ENCODE measurements around the gene RRM2.

The RRM2 gene

GRCh38 chr2:10159086-10159485 is 36.5 kb downstream of the RRM2 start:
- H3K9me3 ChIP-seq (ENCODE audit: control insufficient read depth, low read length): no peaks in the 10 kb centered on the region
- H3K27me3 ChIP-seq (ENCODE audit: control insufficient read depth, insufficient read depth, low read length): no peaks in the 10 kb centered on the region
- no peaks in the 10 kb centered on the region for H3K79me2 ChIP-seq
- no peak overlapping the region for H3K9ac ChIP-seq
- TF ChIP-seq CTCF (IDR thresholded peaks at IDR 0.05): no peak
- H3K36me3 ChIP-seq (ENCODE audit: control insufficient read depth, insufficient read depth, low read length): no peaks in the 10 kb centered on the region
- no peak overlapping the region for H3K4me2 ChIP-seq (ENCODE audit: low read length)
- no peaks in the 10 kb centered on the region for H3K4me1 ChIP-seq
- no peak overlapping the region for H3K4me3 ChIP-seq (ENCODE audit: low read depth, low read length)
- H2AFZ ChIP-seq: no peak overlapping the region
- no peak overlapping the region for H3K27ac ChIP-seq

- H3K4me3 ChIP-seq (ENCODE audit: low read depth, low read length): no peak overlapping the region
- no peak overlapping the region for H3K27ac ChIP-seq
- no peaks in the 10 kb centered on the region for H3K4me1 ChIP-seq
- H3K9me3 ChIP-seq (ENCODE audit: control insufficient read depth, low read length): no peaks in the 10 kb centered on the region
- H2AFZ ChIP-seq: no peak overlapping the region
- no peaks in the 10 kb centered on the region for H3K36me3 ChIP-seq (ENCODE audit: control insufficient read depth, insufficient read depth, low read length)
- TF ChIP-seq CTCF (IDR thresholded peaks at IDR 0.05): no peak
- no peaks in the 10 kb centered on the region for H3K27me3 ChIP-seq (ENCODE audit: control insufficient read depth, insufficient read depth, low read length)
- H3K4me2 ChIP-seq (ENCODE audit: low read length): no peak overlapping the region
- no peak overlapping the region for H3K9ac ChIP-seq
- no peaks in the 10 kb centered on the region for H3K79me2 ChIP-seq
Measured at GRCh38 chr2:10159581-10160131, 37.1 kb downstream of the RRM2 start.

DNA sequence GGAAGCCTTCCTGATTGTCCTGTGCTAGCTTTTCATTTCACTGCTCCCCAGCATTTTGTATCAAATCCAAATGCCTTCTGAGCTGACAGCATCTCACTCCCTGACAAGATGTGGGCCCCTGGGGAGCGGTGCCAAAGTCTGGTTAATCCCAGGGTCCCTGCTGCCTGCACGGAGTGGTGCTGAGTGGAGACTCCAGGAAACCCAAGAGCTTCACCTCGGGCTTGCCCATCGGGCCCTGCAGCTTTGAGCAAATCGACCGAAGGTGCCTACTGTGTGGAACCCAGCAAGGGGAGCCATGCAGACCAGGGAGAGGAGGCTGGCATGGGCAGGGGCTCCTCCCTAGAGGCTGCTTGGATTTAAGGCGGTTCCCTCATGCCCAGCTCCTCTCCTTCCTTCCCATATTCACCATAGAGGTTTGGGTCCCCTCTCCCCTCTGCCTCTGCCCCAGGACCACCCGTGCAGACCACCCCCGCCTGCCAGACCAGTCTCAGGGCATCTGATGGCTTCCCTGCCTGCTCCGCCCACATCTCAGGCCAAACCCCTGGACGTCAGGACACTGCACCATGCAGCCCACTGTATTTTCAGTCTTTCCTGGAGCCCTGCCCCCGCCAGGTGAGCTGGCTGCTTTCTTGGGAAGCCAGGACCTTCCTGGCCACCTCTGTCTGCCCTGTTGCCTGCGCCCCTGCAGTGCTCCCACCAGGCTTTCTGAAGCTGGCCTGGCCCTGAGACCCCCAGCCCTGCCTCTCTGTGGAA is 37.8 kb downstream of the RRM2 start:
- Histone ChIP-seq H3K36me3 (ENCODE audit: control insufficient read depth, insufficient read depth, low read length) (no peaks in the 10 kb centered on the region), H3K79me2 (no peaks in the 10 kb centered on the region), H3K4me2 (ENCODE audit: low read length) (no peak overlapping the region), H2AFZ (no peak overlapping the region), H3K27me3 (ENCODE audit: control insufficient read depth, insufficient read depth, low read length) (no peaks in the 10 kb centered on the region), H3K27ac (no peak overlapping the region), H3K9me3 (ENCODE audit: control insufficient read depth, low read length) (no peaks in the 10 kb centered on the region), H3K9ac (no peak overlapping the region), H3K4me1 (no peaks in the 10 kb centered on the region), H3K4me3 (ENCODE audit: low read depth, low read length) (no peak overlapping the region)
- no peak for TF ChIP-seq CTCF (IDR thresholded peaks at IDR 0.05)

DNA sequence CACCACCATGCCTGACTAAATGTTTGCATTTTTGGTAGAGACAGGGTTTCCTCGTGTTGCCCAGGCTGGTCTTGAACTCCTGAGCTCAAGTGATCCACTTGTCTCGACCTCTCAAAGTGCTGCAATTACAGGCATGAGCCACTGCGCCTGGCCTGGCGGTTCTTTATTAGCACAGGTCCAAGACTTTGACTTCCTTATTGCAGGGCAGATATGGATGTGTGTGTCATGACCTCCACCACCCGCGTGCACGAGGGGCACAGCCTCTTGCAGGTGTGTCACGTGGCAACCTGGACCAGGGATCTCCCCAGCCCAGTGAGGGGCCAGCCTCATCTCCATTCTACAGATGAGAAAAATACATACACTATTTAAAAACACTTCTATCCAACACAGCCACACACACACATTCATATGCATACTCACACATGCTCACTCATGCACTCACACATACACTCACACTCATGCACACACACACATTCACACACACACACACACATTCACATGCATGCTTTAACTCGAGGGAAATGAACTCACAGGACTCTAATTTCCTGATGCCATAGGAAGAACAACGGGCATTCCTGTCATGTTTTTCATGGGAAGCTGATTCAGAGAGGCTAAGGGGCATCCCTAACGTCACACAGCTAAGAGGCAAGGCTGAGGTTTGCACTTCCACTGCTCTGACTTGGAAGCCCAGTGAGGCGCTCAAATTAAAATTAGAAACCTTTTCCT is 38.8 kb downstream of the RRM2 start:
- no peak for TF ChIP-seq CTCF (IDR thresholded peaks at IDR 0.05)
- H2AFZ ChIP-seq: no peak overlapping the region
- H3K4me1 ChIP-seq: no peaks in the 10 kb centered on the region
- no peak overlapping the region for H3K9ac ChIP-seq
- H3K4me2 ChIP-seq (ENCODE audit: low read length): no peak overlapping the region
- no peak overlapping the region for H3K4me3 ChIP-seq (ENCODE audit: low read depth, low read length)
- no peak overlapping the region for H3K27ac ChIP-seq
- H3K27me3 ChIP-seq (ENCODE audit: control insufficient read depth, insufficient read depth, low read length): no peaks in the 10 kb centered on the region
- H3K79me2 ChIP-seq: no peaks in the 10 kb centered on the region
- H3K9me3 ChIP-seq (ENCODE audit: control insufficient read depth, low read length): no peaks in the 10 kb centered on the region
- no peaks in the 10 kb centered on the region for H3K36me3 ChIP-seq (ENCODE audit: control insufficient read depth, insufficient read depth, low read length)

All from parathyroid adenoma (tissue), 2 donors.